Measurements from ENCODE around the gene PRPF18.
"Not testable (repeated sequence)": the region's sequence is repeated elsewhere in the genome, so short reads cannot be mapped to it uniquely, and the experiment has no call there.

The PRPF18 gene, protein sequence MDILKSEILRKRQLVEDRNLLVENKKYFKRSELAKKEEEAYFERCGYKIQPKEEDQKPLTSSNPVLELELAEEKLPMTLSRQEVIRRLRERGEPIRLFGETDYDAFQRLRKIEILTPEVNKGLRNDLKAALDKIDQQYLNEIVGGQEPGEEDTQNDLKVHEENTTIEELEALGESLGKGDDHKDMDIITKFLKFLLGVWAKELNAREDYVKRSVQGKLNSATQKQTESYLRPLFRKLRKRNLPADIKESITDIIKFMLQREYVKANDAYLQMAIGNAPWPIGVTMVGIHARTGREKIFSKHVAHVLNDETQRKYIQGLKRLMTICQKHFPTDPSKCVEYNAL

DNA sequence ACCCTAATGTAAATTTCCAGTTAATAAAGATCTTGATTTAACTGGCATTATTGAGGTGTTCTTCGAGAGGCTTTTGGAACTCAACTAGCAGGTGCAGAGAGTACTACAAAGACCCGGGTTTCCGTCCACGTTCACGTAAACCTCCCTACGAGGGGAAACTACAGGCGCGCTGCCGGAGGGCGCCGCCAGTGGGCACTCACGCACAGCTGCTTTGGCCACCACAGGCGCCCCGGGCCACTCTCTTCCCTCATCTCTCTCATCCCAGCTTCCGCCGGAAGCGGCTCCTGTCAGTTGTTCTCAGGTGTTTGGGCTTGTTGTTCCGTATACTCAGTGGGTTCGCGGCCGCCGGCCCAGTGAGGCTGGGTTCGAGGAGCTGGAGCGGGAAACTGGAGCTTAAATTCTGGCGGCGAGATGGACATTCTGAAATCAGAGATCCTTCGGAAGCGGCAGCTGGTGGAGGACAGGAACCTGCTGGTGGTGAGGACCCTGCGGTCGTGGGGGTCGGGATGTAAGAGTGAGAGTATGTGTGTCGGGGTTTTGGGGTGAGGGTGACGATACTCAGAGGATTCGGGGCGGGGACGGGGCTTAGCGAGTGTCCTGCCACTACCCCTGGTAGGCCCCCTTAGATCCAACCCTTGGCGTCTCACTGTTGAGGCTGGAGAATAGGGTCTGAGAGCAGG lies at the start of gene PRPF18:
TSS of gene PRPF18 (plus strand) at position 290 of the 680 bp plus-strand sequence. CDS start at position 412, 122 bp downstream.
- peak; percentile 92 for DNase-seq (ENCODE audit: low read depth)
- TF ChIP-seq, protein P1, sequence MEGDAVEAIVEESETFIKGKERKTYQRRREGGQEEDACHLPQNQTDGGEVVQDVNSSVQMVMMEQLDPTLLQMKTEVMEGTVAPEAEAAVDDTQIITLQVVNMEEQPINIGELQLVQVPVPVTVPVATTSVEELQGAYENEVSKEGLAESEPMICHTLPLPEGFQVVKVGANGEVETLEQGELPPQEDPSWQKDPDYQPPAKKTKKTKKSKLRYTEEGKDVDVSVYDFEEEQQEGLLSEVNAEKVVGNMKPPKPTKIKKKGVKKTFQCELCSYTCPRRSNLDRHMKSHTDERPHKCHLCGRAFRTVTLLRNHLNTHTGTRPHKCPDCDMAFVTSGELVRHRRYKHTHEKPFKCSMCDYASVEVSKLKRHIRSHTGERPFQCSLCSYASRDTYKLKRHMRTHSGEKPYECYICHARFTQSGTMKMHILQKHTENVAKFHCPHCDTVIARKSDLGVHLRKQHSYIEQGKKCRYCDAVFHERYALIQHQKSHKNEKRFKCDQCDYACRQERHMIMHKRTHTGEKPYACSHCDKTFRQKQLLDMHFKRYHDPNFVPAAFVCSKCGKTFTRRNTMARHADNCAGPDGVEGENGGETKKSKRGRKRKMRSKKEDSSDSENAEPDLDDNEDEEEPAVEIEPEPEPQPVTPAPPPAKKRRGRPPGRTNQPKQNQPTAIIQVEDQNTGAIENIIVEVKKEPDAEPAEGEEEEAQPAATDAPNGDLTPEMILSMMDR (conservative IDR thresholded peaks at IDR 0.05; ENCODE audit: control insufficient read depth, insufficient read depth, low read depth, low read length) = peak; percentile 90
- peak within 1 kb of the TSS; percentile 99 for H3K4me3 ChIP-seq (ENCODE audit: control insufficient read depth, low read depth, low read length)

DNA sequence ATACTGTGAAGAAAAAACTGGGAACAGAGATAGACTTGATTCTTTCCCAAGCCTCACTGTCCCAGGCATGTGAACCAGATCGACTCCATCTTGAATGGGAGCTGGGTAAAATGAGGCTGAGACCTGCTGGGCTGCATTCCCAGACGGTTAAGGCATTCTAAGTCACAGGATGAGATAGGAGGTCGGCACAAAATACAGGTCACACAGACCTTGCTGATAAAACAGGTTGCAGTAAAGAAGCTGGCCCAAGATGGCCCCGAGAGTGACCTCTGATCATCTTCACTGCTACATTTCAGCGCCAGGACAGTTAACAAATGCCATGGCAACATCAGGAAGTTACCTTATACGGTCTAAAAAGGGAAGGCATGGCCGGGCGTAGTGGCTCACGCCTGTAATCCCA lies 48.8 kb upstream of the PRPF18 start:
- H3K4me3 ChIP-seq (ENCODE audit: control insufficient read depth, low read depth, low read length) = not testable (repeated sequence)

DNA sequence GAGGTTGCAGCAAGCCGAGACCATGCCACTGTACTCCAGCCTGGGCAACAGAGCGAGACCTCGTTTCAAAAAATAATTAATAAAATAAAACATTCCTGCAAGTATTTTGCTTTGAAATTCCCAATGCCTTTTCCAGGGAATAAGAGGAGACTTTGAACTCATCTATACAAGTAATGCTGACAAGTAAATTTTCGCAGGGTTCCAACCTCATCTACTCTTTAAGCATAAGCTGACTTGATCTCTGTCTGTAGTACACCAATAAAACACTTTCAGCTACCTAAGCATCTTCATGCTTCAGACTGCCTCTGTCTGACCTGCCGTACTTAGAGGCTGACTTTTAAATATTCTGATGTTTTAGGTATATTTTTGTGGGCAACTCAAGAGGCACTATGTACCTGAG lies 44.2 kb upstream of the PRPF18 start:
- no peak for DNase-seq (ENCODE audit: low read depth)
- H3K4me3 ChIP-seq (ENCODE audit: control insufficient read depth, low read depth, low read length) = no peak overlapping the region
- TF ChIP-seq, protein P1 (conservative IDR thresholded peaks at IDR 0.05; ENCODE audit: control insufficient read depth, insufficient read depth, low read depth, low read length) = no peak

More for the DNA sequence above, 48.8 kb upstream of the PRPF18 start:
- DNase-seq (ENCODE audit: low read depth) = not testable (repeated sequence)

DNA sequence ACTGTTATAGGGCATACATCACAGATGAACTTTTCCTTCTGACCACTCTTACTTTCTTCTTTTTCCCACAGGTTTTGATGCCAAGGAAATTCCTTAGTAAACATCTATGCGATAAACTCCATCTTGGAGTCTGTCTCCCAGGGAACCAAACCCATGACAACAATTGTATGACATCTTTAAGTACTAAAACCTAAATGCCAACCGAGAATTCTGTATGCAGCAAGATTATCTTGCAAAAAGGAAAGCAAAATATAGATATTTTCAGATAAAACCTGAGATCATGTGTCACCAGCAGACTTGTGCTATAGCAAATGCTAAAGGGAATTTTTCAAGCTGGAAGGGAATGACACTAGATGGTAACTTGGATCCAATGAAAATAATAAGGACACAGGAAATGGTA lies 36.0 kb upstream of the PRPF18 start:
- no peak for DNase-seq (ENCODE audit: low read depth)
- TF ChIP-seq, protein P1 (conservative IDR thresholded peaks at IDR 0.05; ENCODE audit: control insufficient read depth, insufficient read depth, low read depth, low read length) = no peak
- H3K4me3 ChIP-seq (ENCODE audit: control insufficient read depth, low read depth, low read length) = no peak overlapping the region

DNA sequence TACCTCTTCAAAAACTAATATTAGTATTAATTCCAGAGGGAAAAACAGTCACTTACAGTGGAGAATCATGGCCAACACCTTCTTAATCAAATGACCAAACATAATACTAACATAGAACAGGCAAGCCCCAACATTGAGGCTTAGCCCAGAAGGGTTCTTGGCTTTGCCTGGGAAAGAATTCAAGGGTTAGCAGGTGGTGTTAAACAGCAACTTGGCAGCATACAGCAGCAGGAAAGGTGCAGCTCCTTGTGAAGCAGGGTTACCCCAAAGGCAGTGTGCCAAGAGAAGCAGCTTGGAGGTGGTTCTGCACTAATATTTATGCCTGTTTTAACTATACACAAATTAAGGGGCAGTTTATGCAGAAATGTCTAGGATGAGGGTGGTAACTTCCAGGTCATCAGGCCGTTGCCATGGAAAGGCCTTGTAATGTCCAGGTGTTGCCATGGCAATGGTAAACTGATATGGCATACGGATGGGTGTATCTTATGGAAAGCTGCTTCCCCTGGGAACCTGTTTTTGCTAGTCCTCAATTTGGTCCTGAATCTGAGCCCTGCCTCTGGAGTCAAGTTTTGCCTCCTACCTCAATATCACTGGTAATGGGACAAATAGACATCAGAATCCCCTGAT lies 30.8 kb upstream of the PRPF18 start:
- TF ChIP-seq, protein P1 (conservative IDR thresholded peaks at IDR 0.05; ENCODE audit: control insufficient read depth, insufficient read depth, low read depth, low read length) = no peak
- DNase-seq (ENCODE audit: low read depth) = no peak
- H3K4me3 ChIP-seq (ENCODE audit: control insufficient read depth, low read depth, low read length) = no peak overlapping the region

DNA sequence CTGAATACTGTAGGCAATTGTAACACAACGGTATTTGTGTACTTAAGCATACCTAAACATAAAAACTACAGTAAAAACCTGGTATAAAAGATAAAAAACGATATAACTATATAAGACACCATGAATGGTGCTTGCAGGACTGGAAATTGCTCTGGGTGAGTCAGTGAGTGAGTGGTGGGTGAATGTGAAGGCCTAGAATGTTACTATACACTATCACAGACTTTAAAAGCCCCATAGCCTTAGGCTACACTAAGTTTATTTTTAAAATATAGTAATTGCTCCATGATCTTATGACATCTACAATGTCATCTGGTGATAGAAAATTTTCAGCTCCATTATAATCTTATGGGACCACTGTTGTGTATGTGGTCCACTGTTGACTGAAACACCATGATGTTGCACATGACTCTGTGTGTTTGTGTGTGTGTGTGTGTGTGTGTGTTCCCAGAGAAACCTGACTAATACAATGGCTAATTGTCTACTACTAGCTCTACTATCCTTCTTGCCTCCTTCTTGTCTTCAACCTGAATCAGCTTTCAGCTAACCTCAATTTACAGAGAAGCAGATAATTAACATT lies 27.6 kb upstream of the PRPF18 start:
- H3K4me3 ChIP-seq (ENCODE audit: control insufficient read depth, low read depth, low read length) = no peak overlapping the region
- TF ChIP-seq, protein P1 (conservative IDR thresholded peaks at IDR 0.05; ENCODE audit: control insufficient read depth, insufficient read depth, low read depth, low read length) = no peak
- DNase-seq (ENCODE audit: low read depth) = no peak
